Caki2 (cell line): Measurements from ENCODE around the gene SLC2A13. TPM values are rescaled to one million over a fixed set of nuclear protein-coding genes. Genes with fewer than 3 reads are reported as not detected.

Experiments
- DNase-seq: peaks from one replicate; pipeline ENCODE4 v3.0.0-alpha.2; 2015; ENCODE audit warnings: low read depth
- in situ Hi-C: cut with HindIII; loops from 2 replicates; pipeline ENCODE4 v1.10.0; 2016; ENCODE audit warnings: low sequenced_read_pairs, low pct_unique_long_range_greater_than_20kb, mixed read lengths
- total RNA-seq: library from RNA; depleted of rRNA; stranded (reverse); fragments of >200 nt; shearing (Covaris generic); gene quantifications from 2 replicates; pipeline ENCODE4 v1.2.3, GENCODE V29; 2014; ENCODE audit warnings: low replicate concordance; rRNA removed

SLC2A13 gene
- total RNA-seq: 6.8 and 9.2 TPM in 2 replicates

DNA sequence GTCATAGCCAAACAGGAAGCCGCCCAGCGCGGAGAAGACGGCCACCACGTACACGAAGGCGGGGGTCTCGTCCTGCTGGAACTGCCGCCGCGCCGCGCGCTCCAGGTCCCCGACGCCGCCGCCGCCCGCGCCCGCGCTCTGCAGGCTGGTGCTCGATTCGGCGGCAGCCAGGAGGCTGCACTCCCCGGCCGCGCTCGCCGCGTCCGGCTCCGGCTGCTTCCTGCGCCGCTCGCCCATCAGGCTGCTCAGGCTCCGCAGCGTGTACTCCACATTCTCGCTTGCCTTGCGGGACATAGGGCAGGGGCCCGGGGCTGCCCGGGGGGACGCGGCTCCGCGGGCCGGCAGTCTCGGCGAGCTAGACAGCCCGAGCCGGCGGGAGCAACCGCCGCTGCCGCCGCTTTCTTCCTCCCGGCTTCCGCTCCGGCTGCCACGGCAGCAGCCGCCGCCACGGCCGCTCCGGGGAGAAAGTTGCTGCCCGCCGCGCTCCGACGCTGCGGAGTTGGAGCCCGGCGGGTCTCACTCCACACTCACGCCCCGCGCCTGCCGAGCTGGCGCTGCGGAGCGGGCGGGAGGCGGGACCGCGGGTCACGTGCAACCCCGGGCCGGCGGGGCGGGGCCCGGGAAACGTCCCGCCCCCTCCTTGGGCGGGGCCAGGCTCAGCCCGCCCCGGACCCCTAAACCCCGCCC lies at the start of gene SLC2A13:
Gene SLC2A13 (minus strand): TSS at position 567 of the 687 bp plus-strand sequence. CDS start 273 bp downstream, at position 294.
- in situ Hi-C loops: no loop called here

GRCh38 chr12:40154381-40154780 lies 48.5 kb upstream of the SLC2A13 start:
- in situ Hi-C loops: loop anchor here (25.0 kb wide), 1 partner anchor 158 kb away; no protein-coding TSS in a partner anchor

More for the DNA sequence above, at the start of gene SLC2A13:
- peak; percentile 70 for DNase-seq

DNA sequence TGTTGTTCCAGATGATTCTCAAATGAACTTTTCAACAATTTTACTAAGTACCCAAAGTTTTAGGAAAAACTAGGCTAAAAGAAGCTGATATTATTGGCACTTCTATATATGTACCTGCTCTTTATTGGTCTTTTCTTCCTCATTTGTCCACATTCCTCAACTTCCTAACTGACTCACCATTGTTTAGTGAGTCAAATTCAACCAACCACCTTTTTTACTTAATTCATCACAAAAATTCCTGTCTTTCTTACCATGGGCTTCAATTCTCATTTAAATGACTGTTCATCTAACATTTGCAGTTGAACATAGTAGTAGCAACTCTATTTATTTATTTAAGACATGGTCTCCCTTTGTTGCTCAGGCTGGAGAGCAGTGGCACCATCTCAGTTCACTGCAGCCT lies 47.6 kb upstream of the SLC2A13 start:
- in situ Hi-C loops: loop anchor here (25.0 kb wide), 1 partner anchor 159 kb away; no protein-coding TSS in a partner anchor
- DNase-seq: no peak

More at GRCh38 chr12:40154381-40154780, 48.5 kb upstream of the SLC2A13 start:
- no peak for DNase-seq

GRCh38 chr12:40152783-40153383 lies 47.0 kb upstream of the SLC2A13 start:
- in situ Hi-C loops: loop anchor here (25.0 kb wide), 1 partner anchor 159 kb away; no protein-coding TSS in a partner anchor
- DNase-seq: peak; percentile 25

DNA sequence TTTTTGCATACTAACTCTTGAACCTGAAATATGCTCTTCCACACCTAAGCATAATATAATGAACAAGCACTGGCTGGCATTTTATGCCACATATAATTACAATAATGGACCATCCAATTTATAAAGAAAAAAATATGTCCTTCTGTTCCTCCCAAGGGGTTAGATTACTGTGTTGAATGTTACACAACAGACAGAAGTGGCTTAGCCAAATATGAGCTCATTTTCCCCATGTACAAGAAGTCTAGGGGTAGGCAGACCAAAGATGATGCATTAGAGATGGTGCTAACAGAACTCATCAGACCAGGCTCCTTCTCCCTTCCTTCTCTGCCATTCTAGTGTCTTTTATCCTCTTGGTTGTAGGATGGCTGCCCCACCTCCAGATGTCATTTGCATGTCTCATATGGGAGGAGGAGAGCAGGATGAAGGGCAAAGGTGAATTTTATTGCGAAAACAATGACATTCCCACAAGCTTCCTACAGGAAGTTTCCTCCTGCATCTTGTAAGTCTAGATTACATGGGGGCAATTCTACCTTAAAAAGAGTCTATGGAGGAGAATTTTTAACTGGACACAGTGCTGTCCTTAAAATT lies 43.9 kb upstream of the SLC2A13 start:
- in situ Hi-C loops: loop anchor here (25.0 kb wide), 1 partner anchor 163 kb away; no protein-coding TSS in a partner anchor

GRCh38 chr12:40146800-40147797 lies 41.2 kb upstream of the SLC2A13 start:
- in situ Hi-C loops: no loop called here
- DNase-seq: no peak

More for the DNA sequence above, 43.9 kb upstream of the SLC2A13 start:
- DNase-seq: no peak

DNA sequence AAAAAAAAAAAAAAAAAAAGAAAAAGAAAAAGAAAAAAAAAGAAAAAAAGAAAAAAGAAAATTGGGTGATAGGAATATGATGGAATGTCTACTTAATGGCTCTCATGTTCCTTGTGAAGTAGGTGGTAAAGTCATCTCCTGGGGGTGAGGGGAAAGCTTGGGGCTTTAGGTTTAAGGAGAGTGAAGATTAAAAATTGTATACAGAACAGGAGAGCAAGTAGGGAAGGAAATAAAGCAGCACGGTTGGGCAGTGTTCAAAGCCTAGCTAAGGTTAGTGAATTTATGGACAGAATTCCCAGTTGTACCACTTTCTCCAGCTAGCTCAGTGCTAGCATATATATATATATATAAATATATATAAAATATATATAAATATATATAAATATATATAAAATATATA lies 40.0 kb upstream of the SLC2A13 start:
- DNase-seq: no peak
- in situ Hi-C loops: no loop called here

- no peak for DNase-seq
- in situ Hi-C loops: no loop called here
These were observed 38.1 kb upstream of the SLC2A13 start for GRCh38 chr12:40144023-40144422.

GRCh38 chr12:40142001-40142744 lies 36.3 kb upstream of the SLC2A13 start:
- DNase-seq: no peak
- in situ Hi-C loops: no loop called here

GRCh38 chr12:40138526-40138925 lies 32.6 kb upstream of the SLC2A13 start:
- DNase-seq: no peak
- in situ Hi-C loops: no loop called here

DNA sequence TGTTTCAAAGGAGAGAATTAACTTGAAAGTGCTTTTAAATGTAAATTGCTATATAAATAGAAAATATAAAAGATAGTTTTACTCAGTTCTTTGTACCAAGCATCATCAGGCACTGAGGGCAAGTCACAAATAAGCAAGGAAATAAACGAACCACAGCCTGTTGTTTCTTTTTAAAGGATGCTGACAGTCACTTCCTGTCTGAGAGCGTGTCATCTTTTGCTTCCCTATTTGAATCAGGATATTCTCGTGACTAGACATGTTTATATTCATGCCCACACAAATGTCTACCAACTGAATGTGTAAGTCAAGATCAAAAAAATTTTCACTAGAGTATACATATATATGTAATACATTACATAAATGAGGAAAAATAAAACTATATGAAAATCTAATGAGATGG lies 31.4 kb upstream of the SLC2A13 start:
- in situ Hi-C loops: no loop called here
- DNase-seq: no peak

DNA sequence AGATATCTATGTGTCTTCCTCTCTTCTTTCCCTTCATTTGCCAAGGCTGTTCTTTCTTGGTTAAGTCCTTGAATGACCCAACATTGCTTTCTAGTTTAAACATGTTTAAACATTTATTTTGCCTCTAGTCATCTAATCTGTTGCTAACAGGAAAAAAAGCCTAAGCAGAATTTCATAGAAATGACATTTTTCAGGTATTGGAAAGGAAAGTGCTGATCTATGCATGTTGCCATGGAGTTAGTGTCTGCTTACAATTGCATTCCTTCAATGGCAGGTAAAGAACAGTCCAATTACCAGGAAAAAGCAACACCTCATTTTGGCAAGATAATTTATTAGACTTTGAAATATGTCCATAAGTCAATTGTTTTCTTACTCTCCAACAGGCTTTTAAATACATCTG lies 21.5 kb upstream of the SLC2A13 start:
- in situ Hi-C loops: no loop called here
- no peak for DNase-seq

DNA sequence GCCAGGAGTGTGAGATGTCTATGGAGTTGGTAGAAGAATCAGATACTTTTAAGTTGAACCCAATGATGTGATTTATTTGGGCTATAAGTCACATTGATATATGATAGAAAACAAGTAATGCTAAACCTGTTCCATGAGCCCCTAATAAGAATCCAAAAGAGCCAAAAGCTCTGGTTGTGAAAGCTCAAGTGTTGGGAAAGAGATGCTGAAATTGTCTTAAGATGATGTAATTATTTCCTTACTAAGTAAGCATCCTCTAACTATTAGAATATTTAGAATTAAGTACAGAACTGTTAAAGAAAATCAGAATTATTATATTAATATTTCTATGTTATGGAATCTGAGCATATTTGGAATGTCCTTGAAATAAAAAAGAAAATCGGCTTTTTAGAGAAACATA lies 17.6 kb upstream of the SLC2A13 start:
- in situ Hi-C loops: no loop called here
- DNase-seq: no peak

- in situ Hi-C loops: no loop called here
These were observed 17.0 kb upstream of the SLC2A13 start for GRCh38 chr12:40122842-40123241.

GRCh38 chr12:40117818-40118217 lies 11.9 kb upstream of the SLC2A13 start:
- no peak for DNase-seq
- in situ Hi-C loops: no loop called here

More at GRCh38 chr12:40122842-40123241, 17.0 kb upstream of the SLC2A13 start:
- no peak for DNase-seq

DNA sequence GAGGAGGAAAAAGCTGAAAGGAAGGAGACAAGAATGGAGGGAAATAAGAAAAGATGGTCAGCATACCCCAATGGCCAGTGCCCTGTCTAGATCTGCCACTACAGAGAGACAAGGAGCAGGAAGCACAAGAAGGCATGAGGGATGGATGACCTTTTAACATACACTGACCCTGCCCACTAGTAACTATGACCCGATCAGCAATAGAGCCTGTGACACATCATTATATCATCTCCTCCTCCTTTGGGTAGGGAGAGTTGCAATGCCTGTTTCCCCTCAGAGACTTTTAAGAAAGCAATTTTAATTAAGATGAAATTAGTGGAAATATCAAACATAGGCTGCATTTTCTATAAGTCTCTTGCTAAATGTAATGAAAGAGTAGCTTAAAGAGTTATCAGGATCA lies 4.7 kb upstream of the SLC2A13 start:
- in situ Hi-C loops: no loop called here

GRCh38 chr12:40107803-40108620 lies 2.1 kb upstream of the SLC2A13 start:
- no peak for DNase-seq
- in situ Hi-C loops: no loop called here

More for the DNA sequence above, 4.7 kb upstream of the SLC2A13 start:
- no peak for DNase-seq
